ENCODE data around the gene NRP1. TPM values are rescaled to one million over a fixed set of nuclear protein-coding genes. Genes with fewer than 3 reads are reported as not detected.

NRP1 gene
- total RNA-seq, 4 donors from 2014 or later, result 17.7 to 47.0 (median 21.0) TPM

DNA sequence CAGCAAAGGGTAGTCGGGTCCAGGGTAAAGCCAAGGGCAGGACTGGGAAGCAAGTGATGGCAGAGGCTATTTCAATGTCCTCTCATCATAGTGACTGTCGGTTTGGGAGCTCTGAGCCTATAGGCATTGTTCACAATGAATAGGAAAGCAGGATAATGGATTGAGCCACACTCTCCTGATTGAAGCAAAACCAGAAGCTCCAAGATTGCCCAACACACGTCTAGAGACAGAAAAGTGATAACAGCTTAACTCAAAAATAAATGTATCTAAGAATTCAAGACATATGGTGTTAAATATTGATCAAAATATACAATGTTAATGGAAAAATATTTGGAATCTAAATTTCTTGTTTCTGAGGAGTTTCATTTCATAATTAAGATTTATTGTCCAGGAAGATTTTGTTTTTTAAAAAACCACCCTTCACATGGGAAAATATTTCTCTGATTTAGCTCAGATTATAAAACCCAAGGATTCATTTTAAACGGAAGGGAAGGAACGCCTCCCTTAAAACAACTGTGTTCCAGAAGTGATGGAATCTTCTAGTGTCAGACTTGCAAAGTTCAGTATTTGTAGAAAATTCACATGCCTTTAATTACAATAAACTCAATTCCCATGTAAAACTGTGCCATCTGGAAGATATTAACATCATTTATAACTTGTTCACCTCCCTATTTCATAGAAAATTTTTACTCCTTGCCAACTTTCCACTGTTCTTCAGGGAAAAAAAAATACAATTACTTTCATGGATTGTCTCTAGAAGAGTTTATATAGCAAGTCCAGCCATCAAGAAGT, 54.5 kb downstream of the NRP1 start:
- H3K27ac ChIP-seq, result no peak overlapping the region
- TF ChIP-seq, protein P1, sequence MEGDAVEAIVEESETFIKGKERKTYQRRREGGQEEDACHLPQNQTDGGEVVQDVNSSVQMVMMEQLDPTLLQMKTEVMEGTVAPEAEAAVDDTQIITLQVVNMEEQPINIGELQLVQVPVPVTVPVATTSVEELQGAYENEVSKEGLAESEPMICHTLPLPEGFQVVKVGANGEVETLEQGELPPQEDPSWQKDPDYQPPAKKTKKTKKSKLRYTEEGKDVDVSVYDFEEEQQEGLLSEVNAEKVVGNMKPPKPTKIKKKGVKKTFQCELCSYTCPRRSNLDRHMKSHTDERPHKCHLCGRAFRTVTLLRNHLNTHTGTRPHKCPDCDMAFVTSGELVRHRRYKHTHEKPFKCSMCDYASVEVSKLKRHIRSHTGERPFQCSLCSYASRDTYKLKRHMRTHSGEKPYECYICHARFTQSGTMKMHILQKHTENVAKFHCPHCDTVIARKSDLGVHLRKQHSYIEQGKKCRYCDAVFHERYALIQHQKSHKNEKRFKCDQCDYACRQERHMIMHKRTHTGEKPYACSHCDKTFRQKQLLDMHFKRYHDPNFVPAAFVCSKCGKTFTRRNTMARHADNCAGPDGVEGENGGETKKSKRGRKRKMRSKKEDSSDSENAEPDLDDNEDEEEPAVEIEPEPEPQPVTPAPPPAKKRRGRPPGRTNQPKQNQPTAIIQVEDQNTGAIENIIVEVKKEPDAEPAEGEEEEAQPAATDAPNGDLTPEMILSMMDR (IDR thresholded peaks at IDR 0.05), result no peak
- TF ChIP-seq POLR2A (IDR thresholded peaks at IDR 0.05), result no peak
- no peaks in the 10 kb centered on the region for H3K36me3 ChIP-seq
- no peak for DNase-seq
- H3K4me1 ChIP-seq, result no peaks in the 10 kb centered on the region
- no peaks in the 10 kb centered on the region for H3K9me3 ChIP-seq
- no peak overlapping the region for H3K4me3 ChIP-seq
- H3K27me3 ChIP-seq, result no peaks in the 10 kb centered on the region

DNA sequence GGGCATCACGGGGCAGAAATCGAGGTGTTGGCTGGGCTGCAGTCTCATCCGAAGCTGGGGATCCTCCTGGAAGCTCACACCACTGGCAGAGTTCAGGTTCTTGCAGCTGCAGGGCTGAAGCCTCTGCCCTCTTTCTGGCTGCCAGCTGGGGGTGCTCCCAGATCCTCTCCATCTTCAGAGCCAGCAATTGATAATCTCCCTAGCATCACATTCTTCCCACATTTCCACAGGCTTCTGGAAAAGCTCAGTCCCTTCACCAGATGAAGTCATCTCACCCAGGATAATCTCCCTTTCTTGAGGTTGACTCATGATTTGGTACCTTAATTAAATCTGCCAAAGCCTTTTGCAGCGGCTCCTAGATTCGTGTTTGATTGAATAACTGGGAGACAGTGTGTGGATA, 55.2 kb downstream of the NRP1 start:
- H3K9me3 ChIP-seq, result no peaks in the 10 kb centered on the region
- no peak for TF ChIP-seq POLR2A (IDR thresholded peaks at IDR 0.05)
- TF ChIP-seq, protein P1 (IDR thresholded peaks at IDR 0.05), result no peak
- no peak overlapping the region for H3K4me3 ChIP-seq
- DNase-seq, result no peak
- no peak overlapping the region for H3K27ac ChIP-seq
- H3K36me3 ChIP-seq, result no peaks in the 10 kb centered on the region
- H3K27me3 ChIP-seq, result no peaks in the 10 kb centered on the region
- no peaks in the 10 kb centered on the region for H3K4me1 ChIP-seq

DNA sequence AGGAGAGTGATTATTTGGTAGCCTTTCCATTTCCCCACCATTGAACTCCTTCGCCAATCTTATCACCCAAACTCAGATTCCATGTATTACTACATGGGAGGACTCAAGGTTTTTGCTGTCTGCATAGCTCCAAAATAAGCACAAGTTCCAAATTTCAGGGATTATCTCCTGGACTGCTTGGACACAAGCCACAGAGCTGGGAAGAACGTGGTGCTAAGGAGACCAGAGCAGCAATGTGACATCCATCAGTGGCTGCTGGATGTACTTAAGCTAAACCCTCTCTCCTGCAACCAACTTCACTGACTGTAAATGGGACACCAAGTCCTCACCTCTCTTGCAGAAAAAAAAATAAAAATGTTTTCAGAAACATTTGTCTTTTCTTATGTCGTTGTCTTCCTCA, 56.3 kb downstream of the NRP1 start:
- DNase-seq, result no peak
- H3K27me3 ChIP-seq, result no peaks in the 10 kb centered on the region
- TF ChIP-seq, protein P1 (IDR thresholded peaks at IDR 0.05), result no peak
- no peak for TF ChIP-seq POLR2A (IDR thresholded peaks at IDR 0.05)
- no peak overlapping the region for H3K4me3 ChIP-seq
- H3K4me1 ChIP-seq, result peaks cover 0 to 9% (median 0%) of the 10 kb centered on the region in 4 donors
- H3K27ac ChIP-seq, result no peak overlapping the region
- no peaks in the 10 kb centered on the region for H3K36me3 ChIP-seq
- H3K9me3 ChIP-seq, result no peaks in the 10 kb centered on the region

DNA sequence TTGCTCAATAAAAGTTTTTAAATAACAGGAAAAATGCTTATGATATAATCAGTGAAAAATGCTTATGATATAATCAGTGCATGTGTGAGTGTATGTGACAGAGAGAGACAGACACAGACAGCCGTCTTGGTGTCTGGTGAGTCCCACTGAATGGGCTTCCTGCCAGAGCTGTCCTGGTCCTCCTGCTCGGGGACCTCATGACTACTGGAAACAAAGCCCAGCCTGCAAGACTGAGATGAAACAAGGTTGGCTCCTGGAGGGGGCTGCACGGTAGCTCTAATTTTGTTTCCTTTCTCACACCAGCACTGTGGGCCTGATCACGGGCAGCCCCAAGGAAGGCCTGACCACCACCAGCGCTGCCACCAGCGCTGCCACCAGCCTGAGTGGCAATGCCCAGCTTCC, 57.3 kb downstream of the NRP1 start:
- Histone ChIP-seq H3K27ac (no peak overlapping the region), H3K9me3 (no peaks in the 10 kb centered on the region), H3K4me1 (peaks cover 0 to 17% (median 0%) of the 10 kb centered on the region in 4 donors), H3K27me3 (no peaks in the 10 kb centered on the region), H3K36me3 (no peaks in the 10 kb centered on the region), H3K4me3 (no peak overlapping the region)
- peak in 1 of 3 donors; percentile 52 for DNase-seq
- no peak for TF ChIP-seq POLR2A (IDR thresholded peaks at IDR 0.05)
- TF ChIP-seq, protein P1 (IDR thresholded peaks at IDR 0.05), result no peak

DNA sequence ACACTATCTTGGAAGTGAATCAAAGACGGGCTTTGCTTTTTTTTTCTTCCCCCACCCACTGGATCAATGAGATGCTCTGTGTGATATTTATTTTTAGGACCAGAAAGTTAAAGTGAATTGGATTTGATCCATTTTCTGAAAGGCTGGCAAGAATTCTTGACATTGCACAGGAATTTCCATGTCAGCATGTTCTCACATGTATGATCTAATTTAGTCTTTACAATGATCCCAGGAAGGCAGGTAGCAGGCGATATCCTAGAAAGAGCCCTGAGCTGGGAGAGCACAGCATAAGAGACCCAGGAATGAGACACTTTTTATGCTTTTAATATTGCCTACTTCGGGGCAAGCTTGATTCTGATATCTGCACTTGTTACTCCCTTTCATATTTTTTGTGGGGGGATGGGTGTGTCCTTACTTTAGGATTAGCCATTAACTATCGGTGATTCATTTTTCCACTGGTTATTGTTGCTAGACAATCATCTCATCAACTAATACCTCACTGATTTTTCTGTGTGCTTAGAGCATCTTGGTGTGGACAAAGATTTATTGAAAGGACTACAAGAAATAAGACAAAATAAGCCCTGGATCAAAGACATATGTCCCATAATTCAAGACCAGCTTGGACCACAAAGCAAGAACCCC, 58.1 kb downstream of the NRP1 start:
- Histone ChIP-seq H3K4me1 (peaks cover 0 to 17% (median 0%) of the 10 kb centered on the region in 4 donors), H3K4me3 (no peak overlapping the region), H3K36me3 (no peaks in the 10 kb centered on the region), H3K27ac (no peak overlapping the region), H3K27me3 (no peaks in the 10 kb centered on the region), H3K9me3 (no peaks in the 10 kb centered on the region)
- DNase-seq, result no peak
- TF ChIP-seq POLR2A (IDR thresholded peaks at IDR 0.05), result no peak
- TF ChIP-seq, protein P1 (IDR thresholded peaks at IDR 0.05), result no peak

All from Peyer's patch (tissue), 4 donors.